C4-2B (cell line): ENCODE data around the gene DGKI.

Source experiments
- CTCF ChIP-seq: fragments of 450-650 bp; conservative IDR thresholded peaks from 2 replicates; pipeline ENCODE4 v1.5.1; 2017; ENCODE audit warnings: mild to moderate bottlenecking
- ZFX ChIP-seq: fragments of 450-650 bp; IDR thresholded peaks from 2 replicates; pipeline ENCODE4 v1.6.1; 2017

- TF ChIP-seq CTCF (no peak), ZFX (no peak)
Observed at GRCh38 chr7:137657476-137658189, 189.1 kb downstream of the DGKI start.
